HG02973 (cell line): ENCODE results near the gene TGFBR2.

Source experiments
- ATAC-seq: cut with Tn5 transposase; IDR thresholded peaks from one replicate; pipeline ENCODE4 v1.9.1; 2021; ENCODE audit warnings: moderate library complexity; ENCODE audit not compliant: unreplicated experiment

The TGFBR2 gene

GRCh38 chr3:30671527-30672286 is 65.3 kb downstream of the TGFBR2 start:
- ATAC-seq: no peak

GRCh38 chr3:30672287-30672735 is 65.9 kb downstream of the TGFBR2 start:
- no peak for ATAC-seq

GRCh38 chr3:30672959-30673358 is 66.6 kb downstream of the TGFBR2 start:
- ATAC-seq: no peak

- no peak for ATAC-seq
These were observed 67.3 kb downstream of the TGFBR2 start for GRCh38 chr3:30673425-30674341.

- no peak for ATAC-seq
These were observed 68.6 kb downstream of the TGFBR2 start for GRCh38 chr3:30675006-30675405.

GRCh38 chr3:30675774-30676173 is 69.4 kb downstream of the TGFBR2 start:
- no peak for ATAC-seq

- no peak for ATAC-seq
These were observed 70.3 kb downstream of the TGFBR2 start for GRCh38 chr3:30676424-30677346.

GRCh38 chr3:30677347-30677685 is 70.9 kb downstream of the TGFBR2 start:
- ATAC-seq: no peak

GRCh38 chr3:30679045-30679444 is 72.6 kb downstream of the TGFBR2 start:
- no peak for ATAC-seq

GRCh38 chr3:30680789-30681648 is 74.6 kb downstream of the TGFBR2 start:
- no peak for ATAC-seq

GRCh38 chr3:30681649-30682211 is 75.3 kb downstream of the TGFBR2 start:
- ATAC-seq: no peak

GRCh38 chr3:30682434-30683155 is 76.2 kb downstream of the TGFBR2 start:
- ATAC-seq: no peak

GRCh38 chr3:30683769-30684168 is 77.4 kb downstream of the TGFBR2 start:
- no peak for ATAC-seq

- no peak for ATAC-seq
These were observed 78.0 kb downstream of the TGFBR2 start for GRCh38 chr3:30684356-30684755.

GRCh38 chr3:30685267-30685667 is 78.9 kb downstream of the TGFBR2 start:
- ATAC-seq: no peak

GRCh38 chr3:30686176-30686575 is 79.8 kb downstream of the TGFBR2 start:
- no peak for ATAC-seq

- ATAC-seq: no peak
These were observed 80.4 kb downstream of the TGFBR2 start for GRCh38 chr3:30686799-30687198.

GRCh38 chr3:30687930-30688570 is 81.6 kb downstream of the TGFBR2 start:
- ATAC-seq: no peak
